OCI-LY7 (cell line): ENCODE measurements around the gene FBXW12. TPM values are rescaled to one million over a fixed set of nuclear protein-coding genes. Genes with fewer than 3 reads are reported as not detected.

Source experiments
- BruUV-seq: library from RNA; stranded (reverse); fragments of 400-500 nt; replicated peaks from 2 replicates; lab custom pipeline; 2021; lab: Mats Ljungman, UMichigan
- CTCF ChIA-PET: fragments of 300-600 bp; sonication (Branson Sonifier 250); formaldehyde crosslinking; loops from one replicate; lab custom pipeline; 2022; ENCODE audit warnings: antibody characterized with exemption; ENCODE audit not compliant: unreplicated experiment; lab: Charles Lee
- POLR2A ChIA-PET: fragments of 300-600 bp; sonication (Branson Sonifier 250); formaldehyde crosslinking; loops from one replicate; lab custom pipeline; 2022; ENCODE audit warnings: antibody characterized with exemption; lab: Charles Lee
- DNase-seq: peaks from one replicate; pipeline ENCODE4 v3.0.0-alpha.2; 2015; ENCODE audit warnings: low spot score
- H2AFZ ChIP-seq: fragments of 200-600 bp; sonication (generic), shearing (Covaris generic); 2 replicates; pipeline ENCODE4 v1.6.1; 2014; ENCODE audit warnings: mild to moderate bottlenecking, antibody characterized with exemption, low read length, moderate library complexity
- H3K27ac ChIP-seq: fragments of 200-600 bp; sonication (generic); 2 replicates; pipeline ENCODE4 v1.5.1; 2014; ENCODE audit warnings: mixed run types, low read depth, mild to moderate bottlenecking, moderate library complexity, low read length, inconsistent platforms; ENCODE audit not compliant: poor library complexity, severe bottlenecking
- H3K36me3 ChIP-seq: fragments of 200-600 bp; sonication (generic); 2 replicates; pipeline ENCODE4 v1.6.1; 2014; ENCODE audit warnings: mild to moderate bottlenecking, antibody characterized with exemption, low read length, moderate library complexity, mixed read lengths; ENCODE audit not compliant: insufficient read depth
- H3K4me1 ChIP-seq: fragments of 200-600 bp; sonication (generic); 2 replicates; pipeline ENCODE4 v1.5.1; 2014; ENCODE audit warnings: mild to moderate bottlenecking, low read length; ENCODE audit not compliant: insufficient read depth, poor library complexity, severe bottlenecking
- H3K4me2 ChIP-seq: fragments of 200-600 bp; sonication (generic); 2 replicates; pipeline ENCODE4 v1.6.1; 2014; ENCODE audit warnings: mild to moderate bottlenecking, low read length
- H3K4me3 ChIP-seq: fragments of 200-600 bp; sonication (generic); 2 replicates; pipeline ENCODE4 v1.5.1; 2014; ENCODE audit warnings: mild to moderate bottlenecking, low read depth, low read length; ENCODE audit not compliant: poor library complexity, severe bottlenecking
- H3K79me2 ChIP-seq: fragments of 200-600 bp; sonication (generic); 2 replicates; pipeline ENCODE4 v1.6.1; 2016; ENCODE audit warnings: low read depth, mild to moderate bottlenecking, low read length, moderate library complexity, mixed read lengths; ENCODE audit not compliant: insufficient read depth
- H3K9me2 ChIP-seq: fragments of 200-600 bp; sonication (generic); 2 replicates; pipeline ENCODE4 v1.6.1; 2016; ENCODE audit warnings: mild to moderate bottlenecking, low read length, mixed read lengths; ENCODE audit not compliant: insufficient read depth
- H3K9me3 ChIP-seq: fragments of 200-600 bp; sonication (generic); 2 replicates; pipeline ENCODE4 v1.6.1; 2014; ENCODE audit warnings: mild to moderate bottlenecking, mixed run types, low read length, mixed read lengths
- H4K20me1 ChIP-seq: fragments of 200-600 bp; sonication (generic); 2 replicates; pipeline ENCODE4 v1.6.1; 2014; ENCODE audit warnings: mild to moderate bottlenecking, antibody characterized with exemption, low read length, moderate library complexity, mixed read lengths; ENCODE audit not compliant: insufficient read depth
- CTCF ChIP-seq: fragments of 200-600 bp; sonication (generic); conservative IDR thresholded peaks from 2 replicates; pipeline ENCODE4 v1.5.1; 2014; ENCODE audit warnings: mild to moderate bottlenecking, antibody characterized with exemption, low read length, moderate library complexity, mixed read lengths
- EZH2phosphoT487 ChIP-seq: fragments of 200-600 bp; sonication (generic); IDR thresholded peaks from 2 replicates; pipeline ENCODE4 v1.6.1; 2018; ENCODE audit warnings: low read depth, borderline replicate concordance, mild to moderate bottlenecking, mixed run types, antibody characterized with exemption, low read length, moderate library complexity, mixed read lengths
- intact Hi-C: fragments of 100-400 bp; cut with micrococcal nuclease; formaldehyde crosslinking; loops from one replicate; pipeline ENCODE4 v1.10.0; 2022; ENCODE audit not compliant: unreplicated experiment
- total RNA-seq, 2 experiments: library from RNA; depleted of rRNA in 1 of 2; stranded (reverse); fragments of >200 nt in 1 of 2; shearing (Covaris generic) in 1 of 2; gene quantifications; 2 replicates each; pipeline ENCODE4 v1.2.3, GENCODE V29; 2014 to 2022

The FBXW12 gene
- total RNA-seq, 2 experiments from 2014 or later, result 0.44 to 0.50 TPM

- intact Hi-C loops, result no loop called here
- ChIA-PET CTCF (no interaction called here), POLR2A (interaction anchor here (1.0 kb wide), 1 partner anchor 120 kb away, joined by 3 read pairs; no protein-coding TSS in a partner anchor)
- no peak overlapping the region for H3K4me2 ChIP-seq
- no peaks in the 10 kb centered on the region for H3K36me3 ChIP-seq
- TF ChIP-seq EZH2phosphoT487, result no peak
- no peak for TF ChIP-seq CTCF
- no peak overlapping the region for H2AFZ ChIP-seq
- H3K9me2 ChIP-seq, result no peaks in the 10 kb centered on the region
- H3K4me3 ChIP-seq, result no peak overlapping the region
- no peak for DNase-seq
- BruUV-seq, result no TSS peak
- H3K79me2 ChIP-seq, result no peaks in the 10 kb centered on the region
- peaks cover 11% of the 10 kb centered on the region for H3K9me3 ChIP-seq
- H3K4me1 ChIP-seq, result no peaks in the 10 kb centered on the region
- H3K27ac ChIP-seq, result no peak overlapping the region
- no peaks in the 10 kb centered on the region for H4K20me1 ChIP-seq
Measured at GRCh38 chr3:48388966-48389365, 16.9 kb downstream of the FBXW12 start.

GRCh38 chr3:48394391-48394790, 22.4 kb downstream of the FBXW12 start:
- Histone ChIP-seq H3K4me2 (no peak overlapping the region), H3K4me1 (no peaks in the 10 kb centered on the region), H2AFZ (no peak overlapping the region), H3K36me3 (no peaks in the 10 kb centered on the region), H3K9me3 (no peaks in the 10 kb centered on the region), H3K9me2 (no peaks in the 10 kb centered on the region), H3K79me2 (no peaks in the 10 kb centered on the region), H4K20me1 (no peaks in the 10 kb centered on the region), H3K27ac (no peak overlapping the region), H3K4me3 (no peak overlapping the region)
- no TSS peak for BruUV-seq
- intact Hi-C loops, result no loop called here
- ChIA-PET CTCF (interaction anchor here (0.5 kb wide), 1 partner anchor 240 kb away, joined by 3 read pairs; no protein-coding TSS in a partner anchor), POLR2A (no interaction called here)
- no peak for DNase-seq
- no peak for TF ChIP-seq EZH2phosphoT487
- TF ChIP-seq CTCF, result no peak

GRCh38 chr3:48395714-48396113, 23.7 kb downstream of the FBXW12 start:
- no peaks in the 10 kb centered on the region for H3K4me1 ChIP-seq
- BruUV-seq, result no TSS peak
- H3K4me3 ChIP-seq, result no peak overlapping the region
- no peaks in the 10 kb centered on the region for H3K9me2 ChIP-seq
- intact Hi-C loops, result no loop called here
- no peak overlapping the region for H2AFZ ChIP-seq
- H3K36me3 ChIP-seq, result no peaks in the 10 kb centered on the region
- H4K20me1 ChIP-seq, result no peaks in the 10 kb centered on the region
- TF ChIP-seq CTCF, result no peak
- TF ChIP-seq EZH2phosphoT487, result no peak
- no peaks in the 10 kb centered on the region for H3K9me3 ChIP-seq
- no peaks in the 10 kb centered on the region for H3K79me2 ChIP-seq
- no peak for DNase-seq
- ChIA-PET CTCF (no interaction called here), POLR2A (no interaction called here)
- H3K4me2 ChIP-seq, result no peak overlapping the region
- no peak overlapping the region for H3K27ac ChIP-seq
